Measurements from ENCODE around the gene HUNK.

DNA sequence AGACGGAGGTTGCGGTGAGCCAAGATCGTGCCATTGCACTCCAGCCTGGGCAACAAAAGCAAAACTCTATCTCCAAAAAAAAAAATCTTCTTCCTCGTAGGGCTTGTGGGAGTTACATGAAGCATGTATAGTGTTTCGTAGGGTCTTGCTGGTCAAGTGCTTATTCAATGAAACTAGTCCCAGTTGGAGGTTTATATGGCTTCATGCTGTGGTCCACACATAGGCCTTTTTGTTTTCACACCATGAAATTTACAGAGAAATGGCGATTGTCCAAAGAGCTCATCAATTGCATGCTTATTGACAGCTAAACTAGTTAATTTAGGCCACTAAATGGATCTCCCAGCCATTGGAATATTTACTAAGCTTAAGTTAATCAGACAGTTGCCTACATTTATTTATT, 29.6 kb downstream of the HUNK start:
- TF ChIP-seq GATA2 (IDR thresholded peaks at IDR 0.05; ENCODE audit: low read depth, low read length) (no peak), GATA3 (IDR thresholded peaks at IDR 0.05; ENCODE audit: low read depth, low read length) (no peak)

Data from SH-SY5Y (cell line).